H1 (cell line): ENCODE results near the gene TSC22D1. TPM values are rescaled to one million over a fixed set of nuclear protein-coding genes. Genes with fewer than 3 reads are reported as not detected.

Experiments
- CTCF ChIA-PET: fragments of 300-600 bp; sonication (Branson Sonifier 250); formaldehyde crosslinking; loops from one replicate; lab custom pipeline; 2021; ENCODE audit not compliant: partially characterized antibody; lab: Charles Lee
- POLR2A ChIA-PET: fragments of 300-600 bp; sonication (Branson Sonifier 250); formaldehyde crosslinking; loops from one replicate; lab custom pipeline; 2021; ENCODE audit warnings: inconsistent platforms; ENCODE audit not compliant: partially characterized antibody; lab: Charles Lee
- DNase-seq, 2 experiments: peaks; one replicate each; pipeline versions ENCODE4 v3.0.0 to v3.0.0-alpha.2; 2010 to 2022; ENCODE audit warnings: low spot score in 2 of 2, low read depth in 1 of 2, mixed read lengths in 1 of 2
- FAIRE-seq: peaks from 2 replicates; lab custom pipeline; 2011; peaks lifted over from hg19 to GRCh38; lab: Jason Lieb, UNC
- H2AFZ ChIP-seq: 2 replicates; pipeline ENCODE4 v1.8.1; 2012; ENCODE audit warnings: low read length, inconsistent platforms
- H2AK5ac ChIP-seq: 2 replicates; pipeline ENCODE4 v1.6.1; 2013; ENCODE audit warnings: low read depth, low read length
- H2BK120ac ChIP-seq: replicated peaks from 2 replicates; pipeline ENCODE3; 2013; ENCODE audit warnings: low read depth, low read length, inconsistent platforms
- H2BK12ac ChIP-seq: 2 replicates; pipeline ENCODE4 v1.6.1; 2013; ENCODE audit warnings: low read depth, low read length
- H2BK15ac ChIP-seq: 2 replicates; pipeline ENCODE4 v1.6.1; 2013; ENCODE audit warnings: low read length
- H2BK20ac ChIP-seq: 2 replicates; pipeline ENCODE4 v1.6.1; 2013; ENCODE audit warnings: low read length
- H2BK5ac ChIP-seq: 2 replicates; pipeline ENCODE4 v1.6.1; 2013; ENCODE audit warnings: low read depth, low read length
- H3K14ac ChIP-seq: 2 replicates; pipeline ENCODE4 v1.6.1; 2013; ENCODE audit warnings: inconsistent platforms; ENCODE audit not compliant: insufficient read length
- H3K18ac ChIP-seq: 2 replicates; pipeline ENCODE4 v1.6.1; 2013; ENCODE audit warnings: low read length; ENCODE audit errors: extremely low read depth
- H3K23ac ChIP-seq: 2 replicates; pipeline ENCODE4 v1.6.1; 2013; ENCODE audit warnings: inconsistent platforms; ENCODE audit not compliant: insufficient read length
- H3K23me2 ChIP-seq: 2 replicates; pipeline ENCODE4 v1.6.1; 2013; ENCODE audit warnings: low read depth, low read length
- H3K27ac ChIP-seq: 2 replicates; pipeline ENCODE4 v1.6.1; 2011; ENCODE audit warnings: low read depth, low read length, inconsistent platforms
- H3K27me3 ChIP-seq, 4 experiments: replicated peaks in 1 of 4; 1 replicate in 1 of 4; 2 replicates in 3 of 4; pipeline versions ENCODE4 v1.6.1 to v1.8.1; 2011 to 2013; ENCODE audit warnings: low read length in 3 of 4, mild to moderate bottlenecking in 3 of 4, inconsistent platforms in 2 of 4, mixed read lengths in 2 of 4, moderate library complexity in 1 of 4; ENCODE audit not compliant: control insufficient read depth in 3 of 4, insufficient read depth in 3 of 4; ENCODE audit errors: extremely low read depth in 1 of 4
- H3K36me3 ChIP-seq, 4 experiments: 2 replicates each; pipeline versions ENCODE4 v1.6.1 to v1.8.1; 2011 to 2013; ENCODE audit warnings: mild to moderate bottlenecking in 4 of 4, low read length in 3 of 4, moderate library complexity in 2 of 4, control low read depth in 1 of 4, inconsistent platforms in 1 of 4; ENCODE audit not compliant: insufficient read depth in 4 of 4, control insufficient read depth in 2 of 4
- H3K4ac ChIP-seq: replicated peaks from 2 replicates; pipeline ENCODE3; 2013; ENCODE audit warnings: low read length, low read depth, mixed read lengths, inconsistent platforms; ENCODE audit not compliant: insufficient read length
- H3K4me1 ChIP-seq, 4 experiments: replicated peaks in 1 of 4; 1 replicate in 1 of 4; 2 replicates in 3 of 4; pipeline versions ENCODE4 v1.6.1 to v1.8.1; 2011 to 2013; ENCODE audit warnings: low read length in 3 of 4, inconsistent platforms in 2 of 4, mixed read lengths in 1 of 4; ENCODE audit not compliant: insufficient read depth in 4 of 4, control insufficient read depth in 3 of 4
- H3K4me2 ChIP-seq, 2 experiments: 2 replicates each; pipeline versions ENCODE4 v1.6.1 to v1.8.1; 2011 to 2013; ENCODE audit warnings: low read depth in 2 of 2, low read length in 2 of 2, control low read depth in 1 of 2, inconsistent platforms in 1 of 2, mild to moderate bottlenecking in 1 of 2; ENCODE audit not compliant: insufficient read depth in 1 of 2
- H3K4me3 ChIP-seq, 4 experiments: fragments of 200-600, 300-600 bp in 1 of 4; sonication (generic), shearing (Covaris generic), sonication (Bioruptor Twin) in 1 of 4; 2 replicates each; pipeline versions ENCODE4 v1.5.1 to v1.8.1; 2011 to 2016; ENCODE audit warnings: low read length in 4 of 4, low read depth in 3 of 4, control low read depth in 2 of 4, inconsistent platforms in 2 of 4, mild to moderate bottlenecking in 2 of 4, mixed read lengths in 1 of 4, moderate library complexity in 1 of 4; ENCODE audit not compliant: insufficient read depth in 2 of 4; ENCODE audit errors: extremely low read depth in 1 of 4
- H3K56ac ChIP-seq: replicated peaks from 2 replicates; pipeline ENCODE3; 2013; ENCODE audit warnings: low read depth, mild to moderate bottlenecking, mixed read lengths, low read length, inconsistent platforms; ENCODE audit not compliant: insufficient read length
- H3K79me1 ChIP-seq: 2 replicates; pipeline ENCODE4 v1.6.1; 2013; ENCODE audit warnings: low read depth, low read length, control low read depth
- H3K79me2 ChIP-seq, 2 experiments: 2 replicates each; pipeline versions ENCODE4 v1.6.1 to v1.8.1; 2012 to 2013; ENCODE audit warnings: low read length in 2 of 2, mild to moderate bottlenecking in 2 of 2, inconsistent platforms in 1 of 2; ENCODE audit not compliant: insufficient read depth in 2 of 2, control insufficient read depth in 1 of 2
- H3K9ac ChIP-seq, 4 experiments: replicated peaks in 1 of 4; 1 replicate in 1 of 4; 2 replicates in 3 of 4; pipeline versions ENCODE4 v1.6.1 to v1.8.1; 2011 to 2013; ENCODE audit warnings: low read depth in 3 of 4, low read length in 3 of 4, control low read depth in 2 of 4, mild to moderate bottlenecking in 2 of 4, moderate library complexity in 2 of 4, inconsistent platforms in 1 of 4; ENCODE audit errors: extremely low read depth in 1 of 4
- H3K9me3 ChIP-seq, 2 experiments: 2 replicates each; pipeline versions ENCODE4 v1.6.1 to v1.8.1; 2012 to 2013; ENCODE audit warnings: mild to moderate bottlenecking in 2 of 2, moderate library complexity in 2 of 2, control low read depth in 1 of 2, inconsistent platforms in 1 of 2, low read depth in 1 of 2, low read length in 1 of 2, mixed read lengths in 1 of 2; ENCODE audit not compliant: insufficient read depth in 2 of 2
- H4K20me1 ChIP-seq, 2 experiments: replicated peaks in 1 of 2; 2 replicates each; pipeline versions ENCODE3 to v1.8.1; 2011 to 2013; ENCODE audit warnings: inconsistent platforms in 2 of 2, low read length in 2 of 2, mild to moderate bottlenecking in 1 of 2; ENCODE audit not compliant: insufficient read depth in 2 of 2, control insufficient read depth in 1 of 2
- H4K5ac ChIP-seq: 2 replicates; pipeline ENCODE4 v1.6.1; 2013; ENCODE audit warnings: low read length, low read depth, mixed read lengths, inconsistent platforms; ENCODE audit not compliant: insufficient read length
- H4K8ac ChIP-seq: 2 replicates; pipeline ENCODE4 v1.8.0; 2013; ENCODE audit warnings: mild to moderate bottlenecking, moderate library complexity, low read length, inconsistent platforms; ENCODE audit not compliant: insufficient read depth; ENCODE audit errors: extremely low read depth
- H4K91ac ChIP-seq: replicated peaks from 2 replicates; pipeline ENCODE3; 2013; ENCODE audit warnings: low read length, mixed read lengths, inconsistent platforms; ENCODE audit not compliant: insufficient read length
- BACH1 ChIP-seq: IDR thresholded peaks from 2 replicates; pipeline ENCODE4 v1.6.1; 2012; ENCODE audit warnings: low read length, improper control_type of control experiment
- RAD21 ChIP-seq, 2 experiments: IDR thresholded peaks in 1 of 2; conservative IDR thresholded peaks in 1 of 2; 2 replicates each; pipeline ENCODE4 v1.6.1; 2011; ENCODE audit warnings: low read depth in 2 of 2, low read length in 2 of 2, improper control_type of control experiment in 1 of 2, inconsistent platforms in 1 of 2, mild to moderate bottlenecking in 1 of 2, moderate library complexity in 1 of 2
- SIX5 ChIP-seq: IDR thresholded peaks from 2 replicates; pipeline ENCODE4 v1.6.1; 2011; ENCODE audit warnings: mild to moderate bottlenecking, low read depth, low read length
- YY1 ChIP-seq: IDR thresholded peaks from 2 replicates; pipeline ENCODE4 v1.6.1; 2011; ENCODE audit warnings: low read depth, mild to moderate bottlenecking, low read length
- WGBS, 2 experiments: shearing (Covaris generic) in 1 of 2; methylation state at CpG; one replicate each; pipeline versions ENCODE4 v1.1.6 to v1.1.7; 2013 to 2015; ENCODE audit warnings: low lambda C conversion rate in 2 of 2, mixed read lengths in 2 of 2, inconsistent platforms in 1 of 2, low coverage in 1 of 2, missing lambda C conversion rate in 1 of 2; ENCODE audit not compliant: insufficient replicate concordance in 2 of 2, insufficient coverage in 1 of 2, insufficient read length in 1 of 2; ENCODE audit errors: extremely low coverage in 1 of 2, missing lambda C conversion rate in 1 of 2; 5-methylcytosine and 5-hydroxymethylcytosine counted together
- polyA plus RNA-seq, 7 experiments: library from polyadenylated mRNA; depleted of rRNA in 3 of 7; stranded (reverse) in 5 of 7; unstranded in 2 of 7; fragments of >200 nt in 5 of 7; fragments of 200-250 nt in 2 of 7; gene quantifications; 1 replicate in 5 of 7; 2 replicates in 1 of 7; 4 replicates in 1 of 7; pipeline versions ENCODE4 v1.2.1 to v1.2.3, GENCODE V29; 2011 to 2013; ENCODE audit warnings: missing spikeins in 2 of 7, mixed read lengths in 2 of 7
- total RNA-seq: library from RNA; stranded (reverse); fragmentation: NEBNext Ultra II Directional; extraction: Animal tissue kit (Norgen Biotek cat#: 25700); gene quantifications from 2 replicates; pipeline ENCODE4 v1.2.1, GENCODE V29; 2021

Gene TSC22D1
- total and polyA plus RNA-seq, 2 of the 8 experiments (the other 6 are each of a cell fraction or from before 2014, with no cell fraction given) = 52.6 to 80.9 TPM

DNA sequence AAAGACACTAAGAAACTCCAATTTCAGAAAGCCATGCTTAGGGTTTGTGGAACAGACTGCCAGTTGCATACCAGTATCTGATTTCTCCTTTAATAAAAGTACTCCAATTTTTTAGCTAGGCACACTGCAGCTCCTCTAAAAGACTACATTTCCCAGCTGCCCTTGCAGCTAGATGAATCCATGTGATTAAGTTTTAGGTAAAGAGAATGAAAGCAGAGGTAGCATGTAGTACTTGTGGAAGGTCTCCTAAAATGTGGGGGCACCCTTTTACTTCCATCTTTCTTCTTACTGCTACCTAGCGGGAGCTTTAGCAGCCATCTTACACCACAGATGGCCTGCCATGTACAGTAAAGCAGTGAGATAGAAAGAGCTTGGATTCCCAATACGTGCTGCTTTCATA is 33.0 kb upstream of the TSC22D1 start:
- H4K8ac ChIP-seq = no peak overlapping the region
- DNase-seq (no peak), FAIRE-seq (peak; percentile 57)
- TF ChIP-seq RAD21 (IDR thresholded peaks at IDR 0.05 in 1 of 2, conservative IDR thresholded peaks at IDR 0.05 in 1 of 2; ENCODE audit: low read depth in 2 of 2, low read length in 2 of 2) (no peak; a peak in 1 of 4 replicates), YY1 (peak; percentile 59; the same call in 1 of the 2 replicates), SIX5 (peak; percentile 67), BACH1 (no peak)
- no peaks in the 10 kb centered on the region for H3K79me2 ChIP-seq
- H3K79me1 ChIP-seq = no peaks in the 10 kb centered on the region
- CTCF ChIA-PET = no interaction called here
- no peaks in the 10 kb centered on the region for H3K9me3 ChIP-seq
- H3K56ac ChIP-seq = no peak overlapping the region
- H2AFZ ChIP-seq = peak overlapping the region; percentile 90; the same call in 1 of the 2 replicates
- H2BK20ac ChIP-seq = no peak overlapping the region
- H3K4me3 ChIP-seq = no peak overlapping the region
- H4K91ac ChIP-seq = no peak overlapping the region
- H3K36me3 ChIP-seq = no peaks in the 10 kb centered on the region
- H2BK15ac ChIP-seq = no peak overlapping the region
- H4K5ac ChIP-seq = peak overlapping the region; percentile 55
- no peak overlapping the region for H3K14ac ChIP-seq
- H3K9ac ChIP-seq = no peak overlapping the region
- H3K27ac ChIP-seq = no peak overlapping the region
- WGBS, 2 experiments = 87% methylated on average over 2 of the region's 2 CpGs; no CpG with 5 or more reads in 1 of the 2 experiments
- H3K27me3 ChIP-seq = no peaks in the 10 kb centered on the region
- no peak overlapping the region for H2BK5ac ChIP-seq
- no peak overlapping the region for H3K4me2 ChIP-seq
- no peaks in the 10 kb centered on the region for H3K4me1 ChIP-seq
- no peak overlapping the region for H3K23ac ChIP-seq
- H3K23me2 ChIP-seq = no peaks in the 10 kb centered on the region
- H2BK12ac ChIP-seq = no peak overlapping the region
- no peaks in the 10 kb centered on the region for H4K20me1 ChIP-seq
- no peak overlapping the region for H3K4ac ChIP-seq
- POLR2A ChIA-PET = no interaction called here
- no peak overlapping the region for H2AK5ac ChIP-seq
- no peak overlapping the region for H3K18ac ChIP-seq
- no peak overlapping the region for H2BK120ac ChIP-seq
